ENCODE data around the gene DDX47. TPM values are rescaled to one million over a fixed set of nuclear protein-coding genes. Genes with fewer than 3 reads are reported as not detected.

DDX47 gene
- total RNA-seq, 1 experiment from 2014 or later: 64.8 TPM

GRCh38 chr12:12811343-12811742 is 1.8 kb upstream of the DDX47 start:
- CTCF ChIA-PET: no interaction called here
- H3K9me3 Mint-ChIP-seq: no peaks in the 10 kb centered on the region

GRCh38 chr12:12812174-12812573 is 972 bp upstream of the DDX47 start:
- DNase-seq (ENCODE audit: low spot score) (no peak), ATAC-seq (no peak)
- Mint-ChIP-seq H3K4me3 (no peak overlapping the region), H3K27me3 (ENCODE audit: low read depth) (no peaks in the 10 kb centered on the region), H3K36me3 (peaks cover 32% of the 10 kb centered on the region), H3K27ac (no peak overlapping the region), H3K9me3 (no peaks in the 10 kb centered on the region), H3K4me1 (peaks cover 29% of the 10 kb centered on the region)
- ChIA-PET POLR2A (no interaction called here), CTCF (interaction anchor here (0.6 to 1.6 kb wide), 14 partner anchors 9 to 102 kb away, joined by 3 to 6 read pairs (median 4); no protein-coding TSS in a partner anchor)
- no peak for TF ChIP-seq IRF2 (CRISPR knock-in tag; IDR thresholded peaks at IDR 0.05; ENCODE audit: borderline replicate concordance, low read depth)
- TF ChIP-seq ELF4 (CRISPR knock-in tag; IDR thresholded peaks at IDR 0.05; ENCODE audit: low read depth): no peak
- no peak for TF ChIP-seq GABPB1 (CRISPR knock-in tag; IDR thresholded peaks at IDR 0.05)
- no peak for TF ChIP-seq STAT6 (CRISPR knock-in tag; conservative IDR thresholded peaks at IDR 0.05; ENCODE audit: low read depth)
- no peak for TF ChIP-seq OVOL2 (CRISPR knock-in tag; IDR thresholded peaks at IDR 0.05; ENCODE audit: borderline replicate concordance)
- no peak for TF ChIP-seq ZNF281 (CRISPR knock-in tag; IDR thresholded peaks at IDR 0.05)
- no peak for TF ChIP-seq ZNF416 (CRISPR knock-in tag; IDR thresholded peaks at IDR 0.05)
- TF ChIP-seq ZNF138 (CRISPR knock-in tag; conservative IDR thresholded peaks at IDR 0.05): no peak
- TF ChIP-seq E2F4 (CRISPR knock-in tag; IDR thresholded peaks at IDR 0.05; ENCODE audit: borderline replicate concordance, low read depth): no peak

More at GRCh38 chr12:12811343-12811742, 1.8 kb upstream of the DDX47 start:
- no peak for TF ChIP-seq ZNF219 (CRISPR knock-in tag; IDR thresholded peaks at IDR 0.05; ENCODE audit: borderline replicate concordance)
- TF ChIP-seq OVOL2 (CRISPR knock-in tag; IDR thresholded peaks at IDR 0.05; ENCODE audit: borderline replicate concordance): no peak
- TF ChIP-seq ZNF138 (CRISPR knock-in tag; conservative IDR thresholded peaks at IDR 0.05): no peak
- TF ChIP-seq SP1 (CRISPR knock-in tag; conservative IDR thresholded peaks at IDR 0.05): no peak
- no peak for TF ChIP-seq GTF2I (CRISPR knock-in tag; conservative IDR thresholded peaks at IDR 0.05)
- no peak for TF ChIP-seq AR (CRISPR knock-in tag; IDR thresholded peaks at IDR 0.05)
- no peak for TF ChIP-seq ATF6 (CRISPR knock-in tag; IDR thresholded peaks at IDR 0.05)
- no peak for TF ChIP-seq ZBTB21 (CRISPR knock-in tag; IDR thresholded peaks at IDR 0.05; ENCODE audit: borderline replicate concordance)
- no peak for TF ChIP-seq SMAD4 (CRISPR knock-in tag; IDR thresholded peaks at IDR 0.05)
- TF ChIP-seq ATF1 (CRISPR knock-in tag; IDR thresholded peaks at IDR 0.05): no peak
- no peak for TF ChIP-seq CREB1 (CRISPR knock-in tag; IDR thresholded peaks at IDR 0.05)
- no peak for TF ChIP-seq PREB (CRISPR knock-in tag; IDR thresholded peaks at IDR 0.05; ENCODE audit: borderline replicate concordance)
- no peak for TF ChIP-seq EMX1 (CRISPR knock-in tag; IDR thresholded peaks at IDR 0.05)
- peaks cover 29% of the 10 kb centered on the region for H3K4me1 Mint-ChIP-seq
- H3K27me3 Mint-ChIP-seq (ENCODE audit: low read depth): no peaks in the 10 kb centered on the region
- peaks cover 25% of the 10 kb centered on the region for H3K36me3 Mint-ChIP-seq
- H3K27ac Mint-ChIP-seq: no peak overlapping the region
- ATAC-seq (no peak), DNase-seq (ENCODE audit: low spot score) (no peak)
- POLR2A ChIA-PET: interaction anchor here (0.5 kb wide), 1 partner anchor 395 kb away, joined by 3 read pairs; no protein-coding TSS in a partner anchor
- no peak overlapping the region for H3K4me3 Mint-ChIP-seq

Measured in WTC11 (cell line).